Adrenal gland (tissue), 5 donors: Measurements from ENCODE around the gene CDK14.

Experiments used
- POLR2A ChIP-seq, 2 donors: fragments of 450-650 bp; IDR thresholded peaks; one replicate each; pipeline ENCODE4 v1.6.1; 2017; ENCODE audit warnings: antibody characterized with exemption in 2 of 2, mild to moderate bottlenecking in 2 of 2, moderate library complexity in 1 of 2
- TF ChIP-seq, protein P1 (sequence below), 6 experiments: fragments of 450-650 bp in 4 of 6; fragments of 200-600 bp in 2 of 6; sonication (generic) in 1 of 6; IDR thresholded peaks; 1 replicate in 5 of 6; 2 replicates in 1 of 6; pipeline versions ENCODE4 v1.5.1 to v1.8.0; 2016 to 2021; ENCODE audit warnings: antibody characterized with exemption in 6 of 6, mild to moderate bottlenecking in 2 of 6, moderate library complexity in 1 of 6
- donor health status: DM: no; HTN: no; CAD: no.

DNA sequence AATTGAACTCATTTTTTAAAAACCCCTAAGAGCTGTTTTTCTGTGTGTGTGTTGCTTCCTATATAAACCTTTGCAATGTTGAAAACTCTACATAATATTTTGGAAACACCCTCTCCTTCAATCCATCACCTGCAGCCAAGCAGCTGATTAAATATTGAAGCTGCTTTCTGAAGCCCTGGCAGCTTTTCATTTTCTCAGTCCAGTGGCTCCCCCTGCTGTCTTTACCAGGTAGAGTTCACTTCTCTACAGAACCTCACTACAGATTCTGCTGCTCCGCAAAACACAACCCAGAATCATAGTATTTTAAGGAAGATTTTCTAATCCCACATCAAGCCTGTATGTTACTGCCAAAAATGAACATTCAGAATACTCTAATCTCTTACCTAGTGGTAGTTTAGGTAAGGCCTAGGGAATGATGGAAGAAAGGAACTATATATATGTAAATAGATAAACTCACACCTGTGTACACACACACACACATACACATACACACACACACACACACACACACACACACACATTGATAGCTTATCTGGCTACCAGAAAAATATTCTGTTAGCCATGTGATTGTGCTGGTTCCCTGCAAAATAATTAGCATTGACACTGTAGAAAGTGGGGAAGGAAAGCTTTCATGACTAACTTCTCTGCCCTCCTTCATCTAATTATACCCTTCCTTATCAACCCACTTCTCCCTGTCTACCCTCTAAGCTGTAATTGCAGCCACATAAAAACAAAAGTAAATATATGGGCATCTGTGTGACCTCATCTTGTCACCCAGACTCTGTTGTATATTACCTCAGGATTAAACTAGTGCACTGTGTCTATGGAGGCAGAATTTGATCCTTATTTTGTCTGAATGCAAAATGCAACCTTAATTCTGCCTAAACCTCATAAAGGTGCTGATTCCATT is 438.6 kb downstream of the CDK14 start:
- TF ChIP-seq, protein P1, sequence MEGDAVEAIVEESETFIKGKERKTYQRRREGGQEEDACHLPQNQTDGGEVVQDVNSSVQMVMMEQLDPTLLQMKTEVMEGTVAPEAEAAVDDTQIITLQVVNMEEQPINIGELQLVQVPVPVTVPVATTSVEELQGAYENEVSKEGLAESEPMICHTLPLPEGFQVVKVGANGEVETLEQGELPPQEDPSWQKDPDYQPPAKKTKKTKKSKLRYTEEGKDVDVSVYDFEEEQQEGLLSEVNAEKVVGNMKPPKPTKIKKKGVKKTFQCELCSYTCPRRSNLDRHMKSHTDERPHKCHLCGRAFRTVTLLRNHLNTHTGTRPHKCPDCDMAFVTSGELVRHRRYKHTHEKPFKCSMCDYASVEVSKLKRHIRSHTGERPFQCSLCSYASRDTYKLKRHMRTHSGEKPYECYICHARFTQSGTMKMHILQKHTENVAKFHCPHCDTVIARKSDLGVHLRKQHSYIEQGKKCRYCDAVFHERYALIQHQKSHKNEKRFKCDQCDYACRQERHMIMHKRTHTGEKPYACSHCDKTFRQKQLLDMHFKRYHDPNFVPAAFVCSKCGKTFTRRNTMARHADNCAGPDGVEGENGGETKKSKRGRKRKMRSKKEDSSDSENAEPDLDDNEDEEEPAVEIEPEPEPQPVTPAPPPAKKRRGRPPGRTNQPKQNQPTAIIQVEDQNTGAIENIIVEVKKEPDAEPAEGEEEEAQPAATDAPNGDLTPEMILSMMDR (IDR thresholded peaks at IDR 0.05), result peak; percentile 14 to 62 (median 52)
- TF ChIP-seq POLR2A (IDR thresholded peaks at IDR 0.05), result no peak
